HL-60 (cell line): ENCODE data around the gene DNAJA3.

Source experiments
- TF ChIP-seq, protein P1 (sequence below): IDR thresholded peaks from 2 replicates; pipeline ENCODE4 v1.6.1; 2012; ENCODE audit warnings: low read depth; ENCODE audit not compliant: insufficient replicate concordance
- TF ChIP-seq, protein P2 (sequence below): IDR thresholded peaks from one replicate; pipeline ENCODE4 v1.5.1; 2011; ENCODE audit warnings: low read length, control low read depth, inconsistent platforms; ENCODE audit not compliant: insufficient read depth

DNA sequence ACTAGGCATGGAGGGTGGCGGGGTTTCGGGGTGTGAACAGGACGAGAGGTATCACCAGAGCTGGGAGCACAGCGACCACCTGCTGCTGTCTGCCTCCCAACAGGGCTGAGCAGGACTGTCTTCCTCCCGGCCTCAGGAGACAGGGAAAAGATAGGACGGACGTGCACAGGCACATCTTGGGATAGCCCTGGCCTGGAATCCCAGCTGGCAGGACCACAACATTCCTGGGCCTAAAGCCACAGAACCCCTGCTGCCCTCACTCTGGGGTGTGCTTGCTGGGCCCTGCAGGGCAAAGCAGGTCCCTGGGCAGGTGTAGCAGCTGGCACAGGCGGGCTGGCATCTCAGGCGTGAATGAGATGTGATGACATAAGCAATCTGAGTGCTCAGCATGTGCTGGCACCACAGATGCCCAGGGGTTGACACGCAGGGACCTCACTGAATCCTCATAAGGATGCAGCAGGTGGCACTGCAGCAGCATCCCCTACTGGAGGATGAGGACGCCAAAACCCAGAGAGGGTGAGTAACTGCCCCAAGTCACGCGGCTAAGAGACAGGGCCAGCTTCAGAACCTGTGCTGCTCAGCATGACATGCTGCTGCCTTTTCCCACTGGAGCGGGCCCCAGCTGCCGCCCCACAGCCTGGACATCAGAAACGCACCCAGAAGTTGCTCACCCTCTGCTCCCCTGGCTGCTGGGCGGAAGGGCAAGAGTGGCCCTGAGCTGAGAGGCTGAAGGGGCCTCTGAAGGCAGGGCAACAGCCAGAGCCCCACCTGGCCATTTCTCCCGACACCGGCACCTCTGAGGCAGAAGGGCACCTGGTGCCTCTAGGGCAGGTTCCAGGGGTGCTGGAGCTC is 16.4 kb upstream of the DNAJA3 start:
- TF ChIP-seq, protein P1, sequence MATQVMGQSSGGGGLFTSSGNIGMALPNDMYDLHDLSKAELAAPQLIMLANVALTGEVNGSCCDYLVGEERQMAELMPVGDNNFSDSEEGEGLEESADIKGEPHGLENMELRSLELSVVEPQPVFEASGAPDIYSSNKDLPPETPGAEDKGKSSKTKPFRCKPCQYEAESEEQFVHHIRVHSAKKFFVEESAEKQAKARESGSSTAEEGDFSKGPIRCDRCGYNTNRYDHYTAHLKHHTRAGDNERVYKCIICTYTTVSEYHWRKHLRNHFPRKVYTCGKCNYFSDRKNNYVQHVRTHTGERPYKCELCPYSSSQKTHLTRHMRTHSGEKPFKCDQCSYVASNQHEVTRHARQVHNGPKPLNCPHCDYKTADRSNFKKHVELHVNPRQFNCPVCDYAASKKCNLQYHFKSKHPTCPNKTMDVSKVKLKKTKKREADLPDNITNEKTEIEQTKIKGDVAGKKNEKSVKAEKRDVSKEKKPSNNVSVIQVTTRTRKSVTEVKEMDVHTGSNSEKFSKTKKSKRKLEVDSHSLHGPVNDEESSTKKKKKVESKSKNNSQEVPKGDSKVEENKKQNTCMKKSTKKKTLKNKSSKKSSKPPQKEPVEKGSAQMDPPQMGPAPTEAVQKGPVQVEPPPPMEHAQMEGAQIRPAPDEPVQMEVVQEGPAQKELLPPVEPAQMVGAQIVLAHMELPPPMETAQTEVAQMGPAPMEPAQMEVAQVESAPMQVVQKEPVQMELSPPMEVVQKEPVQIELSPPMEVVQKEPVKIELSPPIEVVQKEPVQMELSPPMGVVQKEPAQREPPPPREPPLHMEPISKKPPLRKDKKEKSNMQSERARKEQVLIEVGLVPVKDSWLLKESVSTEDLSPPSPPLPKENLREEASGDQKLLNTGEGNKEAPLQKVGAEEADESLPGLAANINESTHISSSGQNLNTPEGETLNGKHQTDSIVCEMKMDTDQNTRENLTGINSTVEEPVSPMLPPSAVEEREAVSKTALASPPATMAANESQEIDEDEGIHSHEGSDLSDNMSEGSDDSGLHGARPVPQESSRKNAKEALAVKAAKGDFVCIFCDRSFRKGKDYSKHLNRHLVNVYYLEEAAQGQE = no peak
- TF ChIP-seq, protein P2, sequence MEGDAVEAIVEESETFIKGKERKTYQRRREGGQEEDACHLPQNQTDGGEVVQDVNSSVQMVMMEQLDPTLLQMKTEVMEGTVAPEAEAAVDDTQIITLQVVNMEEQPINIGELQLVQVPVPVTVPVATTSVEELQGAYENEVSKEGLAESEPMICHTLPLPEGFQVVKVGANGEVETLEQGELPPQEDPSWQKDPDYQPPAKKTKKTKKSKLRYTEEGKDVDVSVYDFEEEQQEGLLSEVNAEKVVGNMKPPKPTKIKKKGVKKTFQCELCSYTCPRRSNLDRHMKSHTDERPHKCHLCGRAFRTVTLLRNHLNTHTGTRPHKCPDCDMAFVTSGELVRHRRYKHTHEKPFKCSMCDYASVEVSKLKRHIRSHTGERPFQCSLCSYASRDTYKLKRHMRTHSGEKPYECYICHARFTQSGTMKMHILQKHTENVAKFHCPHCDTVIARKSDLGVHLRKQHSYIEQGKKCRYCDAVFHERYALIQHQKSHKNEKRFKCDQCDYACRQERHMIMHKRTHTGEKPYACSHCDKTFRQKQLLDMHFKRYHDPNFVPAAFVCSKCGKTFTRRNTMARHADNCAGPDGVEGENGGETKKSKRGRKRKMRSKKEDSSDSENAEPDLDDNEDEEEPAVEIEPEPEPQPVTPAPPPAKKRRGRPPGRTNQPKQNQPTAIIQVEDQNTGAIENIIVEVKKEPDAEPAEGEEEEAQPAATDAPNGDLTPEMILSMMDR = no peak
